SW 1271 (cell line): Measurements from ENCODE around the gene CDR2L.
A peak's percentile ranks its signal among the peaks of the same experiment; 100 is the strongest.
"Not testable (repeated sequence)": the region's sequence is repeated elsewhere in the genome, so short reads cannot be mapped to it uniquely, and the experiment has no call there.

Experiments
- DNase-seq, 2 experiments: peaks; one replicate each; lab custom pipeline; 2025; lab: John Stamatoyannopoulos, UW

Gene CDR2L

DNA sequence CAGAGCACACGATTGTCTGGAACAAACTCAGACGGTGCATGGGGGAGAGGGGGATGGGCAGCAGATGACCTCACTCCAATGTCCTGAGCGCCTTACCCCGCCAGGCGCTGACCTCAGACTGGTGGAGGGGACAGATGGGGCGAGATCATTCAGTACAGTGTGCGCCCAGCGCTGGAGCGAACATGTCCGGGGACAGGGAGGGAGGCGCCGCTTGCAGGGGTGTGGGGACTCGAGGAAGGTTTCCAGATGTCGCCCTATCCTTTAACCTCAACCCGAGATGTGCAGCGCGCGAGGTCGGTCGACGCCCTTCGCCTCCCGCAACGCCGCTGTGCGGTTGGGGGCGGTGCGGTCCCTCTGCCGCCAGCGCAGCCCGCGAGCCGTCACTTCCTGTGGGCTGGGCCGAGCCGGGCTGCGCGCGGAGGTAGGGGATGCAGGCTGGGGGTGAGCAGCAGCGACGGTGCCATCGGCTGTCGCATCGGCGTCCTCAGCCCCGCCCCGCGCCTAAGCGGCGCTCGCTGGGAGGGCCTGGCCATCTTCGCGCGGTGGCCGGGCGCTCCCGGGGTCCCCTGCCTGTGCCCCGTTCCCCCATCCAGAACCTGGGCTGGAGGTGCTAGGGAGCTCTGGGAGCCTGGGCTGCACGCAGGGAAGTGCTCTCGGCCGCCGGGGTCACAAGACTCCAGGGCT lies 5.3 kb upstream of the CDR2L start:
- DNase-seq: peak; percentile 63 to 68

DNA sequence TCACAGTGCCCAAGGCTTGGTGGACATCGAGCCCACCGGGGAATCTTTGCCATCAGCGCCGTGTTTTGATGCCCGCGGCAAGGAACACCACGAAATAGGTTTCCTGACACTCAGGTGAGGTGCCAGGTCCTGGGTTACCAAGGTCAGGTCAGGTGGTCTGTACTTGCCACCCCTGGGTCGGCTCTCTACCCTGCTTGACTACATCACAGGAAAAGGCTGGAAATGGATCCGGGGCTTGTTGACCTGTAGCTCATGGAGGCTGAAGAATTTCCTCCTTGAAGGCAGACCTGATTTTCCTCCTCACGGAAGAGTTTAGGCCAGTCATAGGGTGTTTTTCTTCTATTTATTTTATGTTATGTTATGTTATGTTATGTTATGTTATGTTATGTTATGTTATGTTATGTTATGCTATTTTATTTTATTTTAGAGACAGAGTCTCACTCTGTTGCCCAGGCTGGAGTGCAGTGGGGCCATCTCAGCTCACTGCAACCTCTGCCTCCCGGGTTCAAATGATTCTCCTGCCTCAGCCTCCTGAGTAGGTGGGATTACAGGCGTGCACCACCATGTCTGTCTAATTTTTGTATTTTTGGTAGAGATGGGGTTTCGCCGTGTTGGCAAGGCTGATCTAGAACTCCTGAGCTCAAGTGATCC lies 4.6 kb upstream of the CDR2L start:
- DNase-seq: peak in 1 of 2 experiments; percentile 50

GRCh38 chr17:74986206-74986576 lies 1.2 kb upstream of the CDR2L start:
- no peak for DNase-seq

GRCh38 chr17:74987909-74988711 lies 678 bp downstream of the CDR2L start:
- peak; percentile 40 to 62 for DNase-seq

DNA sequence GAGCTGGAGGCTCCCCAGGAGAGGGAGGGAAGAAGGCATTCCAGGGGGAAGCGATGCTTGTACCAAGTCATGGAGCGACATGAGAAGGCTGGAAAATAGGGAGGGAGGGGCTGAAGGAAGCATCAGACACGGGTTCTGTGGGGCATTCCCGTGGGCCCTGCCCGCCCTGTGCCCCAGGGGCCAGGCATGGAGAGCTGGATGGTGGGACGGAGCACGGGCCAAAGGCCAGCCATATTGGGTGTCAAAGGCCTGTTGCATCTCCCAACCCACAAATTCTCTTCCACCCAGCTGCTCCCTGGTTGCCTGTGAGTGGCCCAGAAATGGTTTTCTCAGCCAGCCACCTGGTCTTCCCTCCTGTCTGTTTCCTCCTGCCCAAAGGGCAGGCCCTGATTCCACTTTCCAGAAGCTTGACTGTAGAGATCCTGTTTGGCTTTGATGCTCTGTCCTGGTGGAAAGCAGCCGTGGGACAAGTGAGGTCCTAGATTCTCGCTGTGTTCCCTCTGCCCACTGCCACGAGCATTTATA lies 3.2 kb downstream of the CDR2L start:
- no peak for DNase-seq

DNA sequence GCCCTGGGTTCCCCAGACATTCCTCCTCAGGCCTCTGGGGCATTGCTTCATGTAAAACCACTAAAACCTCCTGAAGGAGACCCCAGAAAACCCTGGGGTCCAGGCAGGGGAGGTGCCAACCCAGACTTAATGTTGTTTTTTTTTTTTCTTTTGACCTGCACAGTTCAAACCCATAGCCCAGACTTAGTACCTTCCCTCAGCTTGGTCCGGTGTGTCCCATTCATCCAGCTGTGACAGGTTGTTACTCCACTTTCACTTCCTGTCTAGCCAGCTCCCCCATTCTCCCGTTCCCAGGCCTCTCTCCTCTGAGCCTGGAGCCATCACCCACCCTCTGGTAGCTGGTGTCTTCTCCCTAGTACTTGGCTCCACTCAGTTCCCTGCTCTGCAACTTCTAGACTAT lies 4.8 kb downstream of the CDR2L start:
- no peak for DNase-seq

DNA sequence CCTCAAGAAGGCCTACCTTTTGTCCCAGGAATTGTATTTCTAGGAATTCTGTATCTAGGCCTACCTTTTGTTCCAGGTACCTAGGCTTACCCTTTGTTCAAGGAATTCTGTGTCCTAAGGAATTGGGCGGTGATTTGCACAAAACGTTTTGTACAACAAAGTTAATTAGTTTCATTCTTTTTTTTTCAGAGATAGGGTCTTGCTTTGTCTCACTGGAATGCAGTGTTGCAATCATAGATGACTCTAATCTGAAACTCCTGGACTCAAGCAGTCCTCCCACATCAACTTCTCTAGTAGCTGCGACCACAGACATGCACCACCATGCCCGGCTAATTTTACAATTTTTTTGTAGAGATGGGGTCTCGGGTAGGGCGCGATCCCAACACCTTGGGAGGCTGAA lies 7.0 kb downstream of the CDR2L start:
- no peak for DNase-seq

- DNase-seq: no peak
Observed at GRCh38 chr17:74995847-74996246, 8.4 kb downstream of the CDR2L start.

GRCh38 chr17:74998783-74999182 lies 11.4 kb downstream of the CDR2L start:
- DNase-seq: no peak

- no peak for DNase-seq
Observed at GRCh38 chr17:74999523-74999922, 12.1 kb downstream of the CDR2L start.

DNA sequence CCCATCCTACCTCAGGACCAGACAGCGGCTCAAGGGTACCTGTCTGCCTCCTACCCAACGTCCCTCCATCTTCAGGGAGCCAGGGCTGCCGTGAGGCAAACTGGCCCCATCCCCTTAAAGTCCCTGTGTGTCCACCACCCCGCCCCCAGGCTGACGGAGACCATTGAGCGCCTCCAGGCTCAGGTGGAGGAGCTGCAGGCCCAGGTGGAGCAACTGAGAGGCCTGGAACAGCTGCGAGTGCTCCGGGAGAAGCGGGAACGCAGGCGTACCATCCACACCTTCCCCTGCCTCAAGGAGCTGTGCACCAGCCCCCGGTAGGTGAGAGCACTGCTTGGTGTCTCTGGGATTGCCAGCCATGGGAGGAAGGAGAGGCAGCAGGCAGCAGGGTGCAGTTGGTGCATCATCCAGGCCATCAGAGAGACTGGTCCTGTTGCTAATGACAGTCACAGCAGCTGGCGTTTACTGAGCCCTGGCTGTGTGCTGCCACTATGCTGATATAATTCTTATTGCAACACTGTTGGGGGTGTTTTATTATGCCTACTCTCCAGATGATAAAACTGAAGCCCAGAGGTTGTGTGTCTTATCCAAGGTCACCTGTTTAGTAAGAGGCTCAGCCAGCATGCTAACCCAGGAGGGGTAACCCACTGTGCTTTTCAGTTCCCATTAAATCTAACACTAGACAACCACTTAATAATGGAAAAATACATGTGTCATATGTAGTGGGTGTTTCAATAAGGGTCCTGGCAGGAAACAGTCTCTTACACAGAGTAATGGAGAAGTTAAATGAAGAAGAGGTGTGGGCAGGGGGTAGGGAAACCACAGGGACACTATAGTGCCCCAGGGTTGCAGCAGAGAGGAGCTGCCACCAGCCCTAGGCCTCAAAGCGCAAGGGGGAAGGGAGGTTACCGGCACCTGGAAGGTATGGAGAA lies 14.7 kb downstream of the CDR2L start:
- DNase-seq: no peak

- no peak for DNase-seq
Observed at GRCh38 chr17:75003070-75003956, 15.9 kb downstream of the CDR2L start.

DNA sequence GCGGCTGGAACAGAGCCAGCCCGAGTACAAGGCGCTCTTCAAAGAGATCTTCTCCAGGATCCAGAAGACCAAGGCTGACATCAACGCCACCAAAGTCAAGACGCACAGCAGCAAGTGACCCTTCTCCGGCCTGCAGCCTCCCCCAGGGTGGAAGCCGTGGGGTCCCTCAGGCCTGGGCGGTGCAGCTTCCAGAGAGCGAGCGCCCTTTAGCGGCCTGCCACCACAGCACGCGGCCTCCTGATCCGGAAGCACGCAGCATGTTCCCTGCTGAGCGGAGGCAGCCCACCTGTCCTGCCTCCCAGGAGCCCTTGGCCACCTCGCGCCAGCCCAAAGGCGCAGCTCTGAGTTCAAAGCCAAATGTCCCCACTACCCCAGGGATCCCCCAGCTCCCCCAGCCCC lies 16.5 kb downstream of the CDR2L start:
- DNase-seq: no peak

GRCh38 chr17:75004371-75004770 lies 16.9 kb downstream of the CDR2L start:
- DNase-seq: no peak

GRCh38 chr17:75005291-75005690 lies 17.9 kb downstream of the CDR2L start:
- DNase-seq: no peak

DNA sequence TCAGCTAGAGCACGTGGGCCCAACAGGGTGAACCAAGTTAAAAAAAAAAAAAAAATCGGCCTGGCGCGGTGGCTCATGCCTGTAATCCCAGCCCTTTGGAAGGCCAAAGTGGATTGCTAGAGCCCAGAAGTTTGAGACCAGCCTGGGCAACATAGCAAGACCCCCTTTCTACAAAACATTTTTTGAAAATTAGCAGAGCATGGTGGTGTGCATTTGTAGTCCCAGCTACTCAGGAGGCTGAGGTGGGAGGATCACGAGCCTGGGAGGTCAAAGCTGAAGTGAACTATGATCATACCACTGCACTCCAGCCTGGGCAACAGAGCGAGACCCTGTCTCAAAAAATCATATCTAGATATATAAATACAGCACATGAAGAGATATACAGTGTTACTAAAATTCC lies 18.7 kb downstream of the CDR2L start:
- DNase-seq: not testable (repeated sequence)

DNA sequence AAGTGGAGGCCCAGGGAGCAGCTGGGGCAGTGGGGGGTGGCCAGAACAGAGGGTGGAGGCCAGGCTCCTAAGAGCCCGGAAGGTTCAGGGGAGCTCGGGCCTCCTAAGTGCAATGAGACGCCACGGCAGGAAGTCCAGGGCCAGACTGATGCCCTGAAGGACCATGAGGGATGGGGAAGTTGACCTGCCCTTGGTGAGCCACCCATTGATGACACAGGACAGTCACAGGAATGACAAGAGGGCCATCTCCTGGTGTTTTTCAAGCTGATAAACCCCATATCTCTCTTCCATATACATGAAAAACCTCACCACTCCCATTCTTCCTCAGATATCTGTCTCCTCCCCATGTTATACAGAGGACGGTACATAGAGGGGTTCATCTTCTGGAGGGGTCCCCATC lies 19.2 kb downstream of the CDR2L start:
- no peak for DNase-seq

DNA sequence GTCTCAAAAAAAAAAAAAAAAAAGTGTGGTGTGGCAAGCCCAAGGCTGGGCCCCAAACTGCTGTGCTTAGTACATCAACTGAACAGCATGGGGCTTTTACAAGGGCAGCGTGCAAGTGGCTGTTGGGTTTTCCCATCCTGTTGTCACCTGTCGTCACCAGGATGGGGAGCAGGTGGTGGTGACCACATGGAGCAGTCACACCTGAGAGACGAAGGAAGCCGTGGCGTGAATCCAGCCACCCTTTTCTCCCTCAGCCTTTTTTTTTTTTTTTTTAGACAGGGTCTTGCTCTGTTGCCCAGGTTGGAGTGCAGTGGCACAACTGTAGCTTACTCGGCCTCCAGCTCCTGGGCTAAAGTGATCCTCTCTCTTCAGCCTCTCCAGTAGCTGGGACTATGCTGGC lies 20.9 kb downstream of the CDR2L start:
- no peak for DNase-seq

- no peak for DNase-seq
Observed at GRCh38 chr17:75009139-75009724, 21.8 kb downstream of the CDR2L start.

- peak in 1 of 2 experiments; percentile 10 for DNase-seq
Observed at GRCh38 chr17:75010683-75011400, 23.4 kb downstream of the CDR2L start.
